ENCODE results near the gene ELL. TPM values are rescaled to one million over a fixed set of nuclear protein-coding genes. Genes with fewer than 3 reads are reported as not detected.

ELL gene
- total and polyA plus RNA-seq, 4 experiments from 2014 or later = 6.5 to 35.9 (median 25.8) TPM

DNA sequence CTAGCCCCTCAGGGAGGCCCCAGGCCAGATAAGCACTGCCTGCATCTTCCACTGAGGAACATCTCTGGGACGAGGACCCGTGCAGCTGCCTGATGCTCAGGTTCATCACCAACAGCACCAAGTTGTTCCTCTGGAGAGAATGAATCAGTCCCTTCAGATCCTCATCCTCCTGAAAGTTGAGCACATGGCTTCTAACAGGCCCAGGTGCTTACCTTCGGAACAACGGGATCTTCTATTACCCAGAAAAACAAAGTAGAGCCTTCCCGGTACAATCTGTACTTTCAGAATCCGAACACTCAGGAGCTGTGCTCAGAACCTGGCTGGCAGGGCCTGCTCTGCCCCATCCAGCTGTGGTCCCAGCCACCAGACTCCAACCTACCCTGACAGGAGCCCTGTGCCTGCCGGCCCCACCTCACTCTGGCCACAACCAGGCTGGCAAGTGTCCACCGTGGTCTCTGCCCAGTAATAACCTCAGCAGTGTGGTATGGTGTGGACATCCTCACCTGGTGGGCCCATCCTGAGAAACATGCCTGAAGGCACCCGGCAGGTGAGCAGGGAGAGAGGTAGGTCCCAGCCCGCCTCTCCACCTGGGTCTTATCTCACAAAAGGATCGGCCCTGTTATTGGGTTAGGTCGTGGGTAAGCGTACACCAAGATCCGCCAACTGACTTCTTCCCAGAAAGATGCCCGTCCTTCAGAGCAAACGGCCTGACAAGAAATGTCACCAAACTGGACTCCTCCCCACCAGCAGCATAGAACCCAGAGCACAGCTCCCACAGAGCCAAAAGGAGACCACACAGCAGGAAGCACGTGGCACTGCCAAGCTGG lies 34.1 kb downstream of the ELL start:
- ChIA-PET CTCF (ENCODE audit: partially characterized antibody) (interaction anchor here (1.0 to 14.1 kb wide), 4 partner anchors 10 to 359 kb away, joined by 3 to 131 read pairs (median 4); partner anchors contain the start of gene ELL), POLR2A (ENCODE audit: partially characterized antibody) (interaction anchor here (1.1 to 3.8 kb wide), 7 partner anchors 8 to 102 kb away, joined by 3 to 21 read pairs (median 4); no protein-coding TSS in a partner anchor)
- H3K9me3 Mint-ChIP-seq = no peaks in the 10 kb centered on the region
- Histone ChIP-seq H3K4me3 (ENCODE audit: low read length in 2 of 2) (no peak overlapping the region), H3K27me3 (ENCODE audit: insufficient read depth, low read length) (no peaks in the 10 kb centered on the region), H3K9me3 (ENCODE audit: control insufficient read depth in 1 of 2, low read length in 2 of 2) (no peaks in the 10 kb centered on the region), H3K36me3 (ENCODE audit: insufficient read depth, low read length) (no peaks in the 10 kb centered on the region), H3K4me1 (ENCODE audit: insufficient read depth, low read length) (peaks cover 79% of the 10 kb centered on the region), H3K27ac (ENCODE audit: low read depth, low read length) (no peak overlapping the region)
- H3K27ac Mint-ChIP-seq = peak overlapping the region; percentile 15 to 90 (median 80)
- peak overlapping the region in 3 of 8 donors; percentile 8 to 45 (median 21) for H3K4me3 Mint-ChIP-seq
- no peak for DNase-seq
- intact Hi-C loops (cut with micrococcal nuclease) = no loop called here
- H3K27me3 Mint-ChIP-seq = no peaks in the 10 kb centered on the region
- peaks cover 0 to 4% of the 10 kb centered on the region in 2 donors for H3K36me3 Mint-ChIP-seq
- H3K4me1 Mint-ChIP-seq = peaks cover 31 to 94% (median 69%) of the 10 kb centered on the region in 4 donors

DNA sequence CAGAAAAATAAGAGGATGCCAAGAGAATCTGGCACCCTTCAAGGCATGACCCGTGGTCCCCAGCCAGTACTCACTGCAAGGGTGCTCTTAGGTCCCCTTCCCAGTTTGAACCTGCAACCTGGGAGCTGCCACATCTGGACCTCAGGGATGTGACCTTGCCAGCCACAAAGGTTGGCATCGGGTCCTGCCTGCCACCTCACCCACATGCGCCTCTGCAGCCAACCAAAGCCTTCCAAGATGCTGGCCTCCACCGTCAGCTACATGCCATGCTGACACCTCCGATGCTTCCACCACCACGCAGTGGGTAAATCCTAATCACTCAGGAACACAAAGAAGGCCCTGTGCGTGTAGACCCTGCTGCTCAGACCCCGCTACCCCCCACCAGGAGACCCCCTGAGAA lies 35.1 kb downstream of the ELL start:
- intact Hi-C loops (cut with micrococcal nuclease) = loop anchor here (1.0 kb wide), 1 partner anchor 11 kb away; no protein-coding TSS in a partner anchor
- Mint-ChIP-seq H3K36me3 (peaks cover 0 to 4% of the 10 kb centered on the region in 2 donors), H3K27ac (peak overlapping the region; percentile 31 to 92 (median 89)), H3K27me3 (no peaks in the 10 kb centered on the region), H3K4me1 (peaks cover 26 to 90% (median 66%) of the 10 kb centered on the region in 4 donors), H3K4me3 (peak overlapping the region in 7 of 8 donors; percentile 25 to 83 (median 76)), H3K9me3 (no peaks in the 10 kb centered on the region)
- Histone ChIP-seq H3K36me3 (ENCODE audit: insufficient read depth, low read length) (no peaks in the 10 kb centered on the region), H3K9me3 (ENCODE audit: control insufficient read depth in 1 of 2, low read length in 2 of 2) (no peaks in the 10 kb centered on the region), H3K27ac (ENCODE audit: low read depth, low read length) (peak overlapping the region; percentile 42), H3K4me1 (ENCODE audit: insufficient read depth, low read length) (peaks cover 73% of the 10 kb centered on the region), H3K4me3 (ENCODE audit: low read length in 2 of 2) (no peak overlapping the region), H3K27me3 (ENCODE audit: insufficient read depth, low read length) (no peaks in the 10 kb centered on the region)
- ChIA-PET POLR2A (ENCODE audit: partially characterized antibody) (interaction anchor here (1.2 to 3.8 kb wide), 7 partner anchors 8 to 43 kb away, joined by 3 to 21 read pairs (median 7); partner anchors contain the start of gene ELL), CTCF (ENCODE audit: partially characterized antibody) (interaction anchor here (1.2 to 1.8 kb wide), 3 partner anchors 10 to 16 kb away, joined by 4 to 6 read pairs (median 6); no protein-coding TSS in a partner anchor)
- no peak for DNase-seq

DNA sequence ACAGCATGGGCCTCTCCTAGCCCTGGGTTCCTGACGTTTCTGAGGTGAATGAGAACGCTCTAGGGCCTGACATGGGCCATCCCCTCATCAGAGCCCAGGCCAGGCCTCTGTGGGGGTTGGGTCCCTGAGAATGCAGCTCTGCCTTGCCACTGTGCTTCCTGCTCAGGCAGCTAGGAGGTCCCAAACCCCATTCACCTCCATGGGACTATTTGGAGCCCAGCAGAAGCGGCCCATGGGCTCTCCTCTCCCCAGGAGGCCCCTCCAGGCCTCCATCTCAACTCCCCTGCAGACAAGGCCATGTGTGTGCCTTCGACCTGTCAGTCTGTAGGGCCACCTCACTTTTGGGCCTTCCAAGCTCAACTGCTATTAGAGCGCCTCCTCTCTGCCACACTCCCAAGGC lies 36.9 kb downstream of the ELL start:
- Histone ChIP-seq H3K9me3 (ENCODE audit: control insufficient read depth in 1 of 2, low read length in 2 of 2) (no peaks in the 10 kb centered on the region), H3K27me3 (ENCODE audit: insufficient read depth, low read length) (no peaks in the 10 kb centered on the region), H3K36me3 (ENCODE audit: insufficient read depth, low read length) (no peaks in the 10 kb centered on the region), H3K27ac (ENCODE audit: low read depth, low read length) (peak overlapping the region; percentile 13), H3K4me3 (ENCODE audit: low read length in 2 of 2) (no peak overlapping the region), H3K4me1 (ENCODE audit: insufficient read depth, low read length) (peaks cover 82% of the 10 kb centered on the region)
- ChIA-PET CTCF (ENCODE audit: partially characterized antibody) (interaction anchor here (1.2 to 1.4 kb wide), 2 partner anchors 28 to 35 kb away, joined by 3 read pairs; no protein-coding TSS in a partner anchor), POLR2A (ENCODE audit: partially characterized antibody) (interaction anchor here (0.8 to 3.8 kb wide), 5 partner anchors 10 to 347 kb away, joined by 3 to 21 read pairs (median 4); partner anchors contain the start of genes ELL, KXD1 and UPF1)
- Mint-ChIP-seq H3K4me1 (peaks cover 31 to 96% (median 72%) of the 10 kb centered on the region in 4 donors), H3K9me3 (no peaks in the 10 kb centered on the region), H3K27ac (peak overlapping the region; percentile 41 to 90 (median 64)), H3K36me3 (peaks cover 0 to 2% of the 10 kb centered on the region in 2 donors), H3K27me3 (no peaks in the 10 kb centered on the region), H3K4me3 (peak overlapping the region in 2 of 8 donors; percentile 13 to 15)
- DNase-seq = no peak
- intact Hi-C loops (cut with micrococcal nuclease) = no loop called here

DNA sequence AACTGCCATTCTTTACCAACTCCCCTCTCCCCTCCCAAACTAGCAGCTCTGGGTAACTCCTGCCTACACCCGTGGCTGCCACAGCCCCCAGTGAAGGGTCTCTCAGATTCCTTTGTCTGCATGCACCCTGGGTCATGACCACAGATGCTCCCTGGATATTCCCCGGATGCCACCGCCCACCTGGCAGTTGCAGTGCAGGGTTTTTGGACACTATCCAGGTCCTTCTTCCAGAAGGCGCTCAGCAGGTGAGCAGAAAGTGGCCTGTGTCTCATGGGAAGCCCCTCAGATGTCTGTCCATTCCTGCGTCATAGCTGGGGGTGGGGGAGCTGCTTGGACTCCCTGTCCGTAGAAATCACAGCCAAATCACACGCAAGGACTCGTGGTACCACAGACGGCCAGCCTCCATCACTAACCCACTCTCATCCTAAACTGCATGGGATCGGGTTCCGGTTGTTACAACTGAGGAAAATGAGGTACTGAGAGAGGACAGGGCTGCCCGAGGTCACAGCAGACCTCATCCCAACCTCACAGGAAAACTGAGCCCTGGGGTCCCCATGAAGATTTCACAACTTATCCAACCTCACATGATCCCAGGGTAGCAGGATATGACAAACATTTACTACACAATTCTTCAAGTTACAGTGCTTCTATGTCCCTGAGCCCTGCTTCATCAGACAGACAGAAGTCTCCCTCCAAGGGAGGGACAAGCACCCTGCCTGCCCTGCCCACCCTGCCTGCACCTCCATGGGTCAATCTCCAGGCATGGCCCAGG lies 38.6 kb downstream of the ELL start:
- intact Hi-C loops (cut with micrococcal nuclease) = no loop called here
- no peaks in the 10 kb centered on the region for H3K27me3 ChIP-seq (ENCODE audit: insufficient read depth, low read length)
- Mint-ChIP-seq H3K27me3 (no peaks in the 10 kb centered on the region), H3K9me3 (no peaks in the 10 kb centered on the region), H3K4me1 (peaks cover 40 to 97% (median 73%) of the 10 kb centered on the region in 4 donors), H3K4me3 (peak overlapping the region in 1 of 8 donors; percentile 10), H3K36me3 (peaks cover 0 to 5% of the 10 kb centered on the region in 2 donors), H3K27ac (peak overlapping the region; percentile 22 to 88 (median 49))
- H3K4me1 ChIP-seq (ENCODE audit: insufficient read depth, low read length) = peaks cover 85% of the 10 kb centered on the region
- H3K9me3 ChIP-seq (ENCODE audit: control insufficient read depth in 1 of 2, low read length in 2 of 2) = no peaks in the 10 kb centered on the region
- H3K27ac ChIP-seq (ENCODE audit: low read depth, low read length) = no peak overlapping the region
- ChIA-PET POLR2A (ENCODE audit: partially characterized antibody) (interaction anchor here (1.6 to 2.1 kb wide), 2 partner anchors 14 to 106 kb away, joined by 7 to 9 read pairs; partner anchors contain the start of gene REX1BD), CTCF (ENCODE audit: partially characterized antibody) (interaction anchor here (0.9 to 1.8 kb wide), 2 partner anchors 13 to 361 kb away, joined by 3 to 5 read pairs; no protein-coding TSS in a partner anchor)
- no peaks in the 10 kb centered on the region for H3K36me3 ChIP-seq (ENCODE audit: insufficient read depth, low read length)
- no peak overlapping the region for H3K4me3 ChIP-seq (ENCODE audit: low read length in 2 of 2)
- no peak for DNase-seq

DNA sequence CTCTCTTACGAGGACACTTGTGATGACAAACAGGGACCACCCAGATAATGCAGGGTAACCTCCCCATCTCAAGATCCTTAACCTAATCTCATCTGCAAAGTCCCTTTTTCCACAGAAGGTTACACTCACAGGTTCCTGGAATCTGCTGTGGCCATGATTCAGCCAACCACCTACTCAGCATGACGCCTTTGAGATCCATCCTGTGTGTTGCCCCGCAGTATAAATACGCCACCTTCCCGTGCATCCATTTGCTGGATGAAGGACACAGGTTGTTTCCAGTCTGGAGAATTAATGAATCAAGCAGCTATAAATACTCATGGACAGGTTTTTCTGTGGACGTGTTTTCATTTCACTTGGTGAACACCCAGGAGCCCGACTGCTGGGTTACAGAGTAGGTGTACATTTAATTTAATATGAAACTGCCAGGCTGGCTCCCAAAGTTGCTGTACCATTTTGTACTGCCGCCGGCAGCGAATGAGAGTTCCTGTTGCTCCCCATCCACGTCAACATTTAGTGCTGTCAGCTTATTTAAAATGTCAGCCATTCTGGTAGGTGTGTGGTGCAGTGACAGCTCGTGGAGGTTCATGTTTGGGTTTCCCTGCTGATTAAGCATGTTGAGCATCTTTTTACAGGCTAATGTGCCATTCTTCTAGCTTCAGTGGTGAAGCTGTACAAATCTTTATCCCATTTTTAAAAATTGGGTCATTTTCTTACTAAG lies 40.2 kb downstream of the ELL start:
- Histone ChIP-seq H3K4me3 (ENCODE audit: low read length in 2 of 2) (no peak overlapping the region), H3K36me3 (ENCODE audit: insufficient read depth, low read length) (no peaks in the 10 kb centered on the region), H3K27me3 (ENCODE audit: insufficient read depth, low read length) (no peaks in the 10 kb centered on the region), H3K9me3 (ENCODE audit: control insufficient read depth in 1 of 2, low read length in 2 of 2) (no peaks in the 10 kb centered on the region), H3K4me1 (ENCODE audit: insufficient read depth, low read length) (peaks cover 85% of the 10 kb centered on the region), H3K27ac (ENCODE audit: low read depth, low read length) (no peak overlapping the region)
- Mint-ChIP-seq H3K27me3 (no peaks in the 10 kb centered on the region), H3K27ac (peak overlapping the region in 6 of 7 donors; percentile 19 to 95 (median 62)), H3K4me3 (peak overlapping the region in 1 of 8 donors; percentile 39), H3K36me3 (peaks cover 3 to 5% of the 10 kb centered on the region in 2 donors), H3K4me1 (peaks cover 46 to 97% (median 74%) of the 10 kb centered on the region in 4 donors), H3K9me3 (no peaks in the 10 kb centered on the region)
- ChIA-PET CTCF (ENCODE audit: partially characterized antibody) (interaction anchor here (0.6 to 1.8 kb wide), 8 partner anchors 10 to 362 kb away, joined by 3 to 6 read pairs (median 5); no protein-coding TSS in a partner anchor), POLR2A (ENCODE audit: partially characterized antibody) (interaction anchor here (0.8 to 2.1 kb wide), 4 partner anchors 13 to 107 kb away, joined by 5 to 9 read pairs (median 6); partner anchors contain the start of genes KXD1 and REX1BD)
- intact Hi-C loops (cut with micrococcal nuclease) = no loop called here
- no peak for DNase-seq

- no peak for DNase-seq
- Histone ChIP-seq H3K9me3 (ENCODE audit: control insufficient read depth in 1 of 2, low read length in 2 of 2) (no peaks in the 10 kb centered on the region), H3K4me3 (ENCODE audit: low read length in 2 of 2) (no peak overlapping the region), H3K27ac (ENCODE audit: low read depth, low read length) (peak overlapping the region; percentile 63), H3K27me3 (ENCODE audit: insufficient read depth, low read length) (no peaks in the 10 kb centered on the region), H3K36me3 (ENCODE audit: insufficient read depth, low read length) (no peaks in the 10 kb centered on the region), H3K4me1 (ENCODE audit: insufficient read depth, low read length) (peaks cover 84% of the 10 kb centered on the region)
- intact Hi-C loops (cut with micrococcal nuclease) = no loop called here
- H3K9me3 Mint-ChIP-seq = no peaks in the 10 kb centered on the region
- ChIA-PET CTCF (ENCODE audit: partially characterized antibody) (interaction anchor here (1.0 kb wide), 1 partner anchor 40 kb away, joined by 6 read pairs; no protein-coding TSS in a partner anchor), POLR2A (ENCODE audit: partially characterized antibody) (interaction anchor here (1.3 to 1.6 kb wide), 3 partner anchors 16 to 42 kb away, joined by 3 to 7 read pairs (median 6); partner anchors contain the start of gene ELL)
- no peaks in the 10 kb centered on the region for H3K27me3 Mint-ChIP-seq
- H3K27ac Mint-ChIP-seq = peak overlapping the region; percentile 85 to 95 (median 89)
- H3K36me3 Mint-ChIP-seq = peaks cover 4 to 8% of the 10 kb centered on the region in 2 donors
- peaks cover 52 to 96% (median 76%) of the 10 kb centered on the region in 4 donors for H3K4me1 Mint-ChIP-seq
- H3K4me3 Mint-ChIP-seq = peak overlapping the region in 6 of 8 donors; percentile 17 to 69 (median 51)
These were observed 41.7 kb downstream of the ELL start for GRCh38 chr19:18480006-18480691.
